HCT116 (cell line): ENCODE measurements around the gene CCDC107.

ENCODE experiments used
- CTCF ChIP-seq, 3 experiments: fragments of 200-600 bp in 1 of 3; sonication (generic) in 1 of 3; IDR thresholded peaks in 2 of 3; conservative IDR thresholded peaks in 1 of 3; 2 replicates each; pipeline ENCODE4 v1.5.1; 2012 to 2017; ENCODE audit warnings: low read depth in 2 of 3, low read length in 2 of 3, antibody characterized with exemption in 1 of 3, borderline replicate concordance in 1 of 3, control low read depth in 1 of 3, mild to moderate bottlenecking in 1 of 3, mixed read lengths in 1 of 3, mixed run types in 1 of 3, moderate library complexity in 1 of 3; ENCODE audit not compliant: insufficient read depth in 1 of 3
- EZH2 ChIP-seq: fragments of 200-600 bp; sonication (generic); IDR thresholded peaks from 2 replicates; pipeline ENCODE4 v1.6.1; 2017; ENCODE audit warnings: antibody characterized with exemption, mixed run types
- POLR2A ChIP-seq: IDR thresholded peaks from 2 replicates; pipeline ENCODE4 v1.7.0; 2011; ENCODE audit warnings: borderline replicate concordance; ENCODE audit not compliant: insufficient read depth, insufficient read length; ENCODE audit errors: extremely low read depth
- SIN3A ChIP-seq: IDR thresholded peaks from 2 replicates; pipeline ENCODE4 v1.6.1; 2012; ENCODE audit warnings: low read depth

- TF ChIP-seq POLR2A: no peak
- no peak for TF ChIP-seq CTCF (IDR thresholded peaks at IDR 0.05 in 2 of 3, conservative IDR thresholded peaks at IDR 0.05 in 1 of 3; ENCODE audit: borderline replicate concordance in 1 of 3, insufficient read depth in 1 of 3, low read depth in 2 of 3, low read length in 2 of 3)
- no peak for TF ChIP-seq SIN3A
- TF ChIP-seq EZH2: no peak
These were observed 24.6 kb downstream of the CCDC107 start for GRCh38 chr9:35682520-35683315.
